Measurements from ENCODE around the gene LRRC8E. TPM values are rescaled to one million over a fixed set of nuclear protein-coding genes. Genes with fewer than 3 reads are reported as not detected.
A peak's percentile ranks its signal among the peaks of the same experiment; 100 is the strongest.

Gene LRRC8E
- total RNA-seq, 1 experiment from 2014 or later: 18.1 TPM

DNA sequence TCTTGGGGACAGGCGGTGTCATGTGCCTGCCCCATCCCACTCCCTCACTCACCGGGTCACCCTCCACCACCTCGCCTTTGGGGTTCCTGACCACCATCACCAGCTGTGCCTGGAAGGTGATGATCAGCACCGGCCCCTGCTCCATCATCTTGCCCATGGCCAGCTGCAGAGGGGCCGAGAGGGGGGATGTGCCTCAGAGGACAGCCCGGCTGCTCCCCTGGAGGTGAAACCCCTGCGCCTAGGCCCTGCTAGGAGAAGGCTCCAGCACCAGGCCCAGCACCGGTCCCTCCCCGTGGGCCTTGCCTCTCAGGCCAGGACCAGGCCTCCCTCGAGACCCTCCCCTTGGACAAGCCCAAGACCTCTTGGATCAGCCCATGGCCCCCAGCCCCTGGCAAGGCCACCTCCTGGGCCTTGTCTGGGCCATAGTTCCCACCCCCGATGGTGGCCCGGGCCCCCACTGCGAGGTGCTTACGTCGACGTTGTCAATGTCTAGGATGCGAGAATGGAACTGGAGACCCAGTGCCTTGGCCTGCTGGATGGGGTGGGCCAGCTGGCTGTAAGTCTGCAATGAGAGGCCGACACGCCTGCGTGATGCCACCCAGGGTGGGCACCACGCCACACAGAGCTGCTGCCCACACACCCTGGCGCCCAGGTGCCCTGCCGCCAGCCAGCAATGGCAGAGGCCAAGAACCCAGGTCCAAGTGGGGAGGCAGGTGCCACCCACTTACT, 39.5 kb downstream of the LRRC8E start:
- DNase-seq (ENCODE audit: low read depth, low spot score) (no peak), ATAC-seq (no peak)
- Histone ChIP-seq H3K79me2 (ENCODE audit: insufficient read depth, low read length) (no peaks in the 10 kb centered on the region), H4K20me1 (ENCODE audit: insufficient read depth) (no peaks in the 10 kb centered on the region), H3K27me3 (ENCODE audit: insufficient read depth, low read length) (no peaks in the 10 kb centered on the region), H3K4me3 (replicated peaks in 1 of 2; ENCODE audit: low read depth in 1 of 2, low read length in 2 of 2) (no peak overlapping the region), H3K36me3 (ENCODE audit: control insufficient read depth in 1 of 2, insufficient read depth in 2 of 2, low read length in 2 of 2) (peaks cover 9 to 14% of the 10 kb centered on the region in 2 experiments), H3K9ac (ENCODE audit: low read length) (peak overlapping the region; percentile 26; the same call in 1 of the 2 replicates), H3K4me1 (ENCODE audit: control insufficient read depth in 1 of 2, insufficient read depth in 2 of 2, low read length in 2 of 2) (peaks cover 22 to 52% of the 10 kb centered on the region in 2 experiments), H3K9me3 (ENCODE audit: control insufficient read depth in 1 of 2, insufficient read depth in 1 of 2, low read depth in 1 of 2, low read length in 2 of 2) (no peaks in the 10 kb centered on the region), H3K9me2 (ENCODE audit: insufficient read depth) (no peaks in the 10 kb centered on the region), H3K27ac (ENCODE audit: low read depth, low read length) (peak overlapping the region; percentile 57), H3K4me2 (ENCODE audit: low read length) (peak overlapping the region; percentile 55; the same call in 1 of the 2 replicates), H2AFZ (ENCODE audit: low read depth, low read length, poor library complexity, severe bottlenecking) (no peak overlapping the region)
- intact Hi-C loops (cut with micrococcal nuclease): no loop called here
- POLR2A ChIA-PET: no interaction called here
- RAD21 ChIA-PET (ENCODE audit: low non-redundant PET in 1 of 2, low total read pairs in 2 of 2, uncharacterized antibody in 2 of 2, unreplicated experiment in 2 of 2): no interaction called here
- TF ChIP-seq POLR2AphosphoS5 (IDR thresholded peaks at IDR 0.05; ENCODE audit: low read depth, low read length): peak; percentile 17; the same call in 1 of the 2 replicates
- TF ChIP-seq ZNF274 (IDR thresholded peaks at IDR 0.05; ENCODE audit: low read depth, low read length): no peak
- CTCF ChIA-PET: interaction anchor here (1.3 to 1.5 kb wide), 2 partner anchors 17 to 231 kb away, joined by 3 read pairs; no protein-coding TSS in a partner anchor
- BruUV-seq (replicated peaks): no TSS peak

- CTCF ChIA-PET: interaction anchor here (0.9 to 2.1 kb wide), 4 partner anchors 10 to 230 kb away, joined by 3 to 4 read pairs (median 4); no protein-coding TSS in a partner anchor
- POLR2A ChIA-PET: interaction anchor here (2.5 to 3.4 kb wide), 2 partner anchors 8 to 16 kb away, joined by 17 read pairs; partner anchors contain the start of genes SNAPC2 and TIMM44
- H3K79me2 ChIP-seq (ENCODE audit: insufficient read depth, low read length): no peaks in the 10 kb centered on the region
- H3K9ac ChIP-seq (ENCODE audit: low read length): peak overlapping the region; percentile 26
- ATAC-seq (no peak), DNase-seq (ENCODE audit: low read depth, low spot score) (no peak)
- no peak overlapping the region for H3K4me3 ChIP-seq (replicated peaks in 1 of 2; ENCODE audit: low read depth in 1 of 2, low read length in 2 of 2)
- intact Hi-C loops (cut with micrococcal nuclease): no loop called here
- H3K36me3 ChIP-seq (ENCODE audit: control insufficient read depth in 1 of 2, insufficient read depth in 2 of 2, low read length in 2 of 2): peaks cover 14 to 15% of the 10 kb centered on the region in 2 experiments; a peak in 3 of 4 replicates
- no peaks in the 10 kb centered on the region for H3K9me2 ChIP-seq (ENCODE audit: insufficient read depth)
- no peak for TF ChIP-seq FOSL1 (IDR thresholded peaks at IDR 0.05; ENCODE audit: low read depth)
- no peak for TF ChIP-seq RAD21 (IDR thresholded peaks at IDR 0.05; ENCODE audit: low read depth)
- no peak for TF ChIP-seq ATF3 (IDR thresholded peaks at IDR 0.05)
- TF ChIP-seq POLR2AphosphoS5 (IDR thresholded peaks at IDR 0.05; ENCODE audit: low read depth, low read length): no peak
- TF ChIP-seq, protein P1, sequence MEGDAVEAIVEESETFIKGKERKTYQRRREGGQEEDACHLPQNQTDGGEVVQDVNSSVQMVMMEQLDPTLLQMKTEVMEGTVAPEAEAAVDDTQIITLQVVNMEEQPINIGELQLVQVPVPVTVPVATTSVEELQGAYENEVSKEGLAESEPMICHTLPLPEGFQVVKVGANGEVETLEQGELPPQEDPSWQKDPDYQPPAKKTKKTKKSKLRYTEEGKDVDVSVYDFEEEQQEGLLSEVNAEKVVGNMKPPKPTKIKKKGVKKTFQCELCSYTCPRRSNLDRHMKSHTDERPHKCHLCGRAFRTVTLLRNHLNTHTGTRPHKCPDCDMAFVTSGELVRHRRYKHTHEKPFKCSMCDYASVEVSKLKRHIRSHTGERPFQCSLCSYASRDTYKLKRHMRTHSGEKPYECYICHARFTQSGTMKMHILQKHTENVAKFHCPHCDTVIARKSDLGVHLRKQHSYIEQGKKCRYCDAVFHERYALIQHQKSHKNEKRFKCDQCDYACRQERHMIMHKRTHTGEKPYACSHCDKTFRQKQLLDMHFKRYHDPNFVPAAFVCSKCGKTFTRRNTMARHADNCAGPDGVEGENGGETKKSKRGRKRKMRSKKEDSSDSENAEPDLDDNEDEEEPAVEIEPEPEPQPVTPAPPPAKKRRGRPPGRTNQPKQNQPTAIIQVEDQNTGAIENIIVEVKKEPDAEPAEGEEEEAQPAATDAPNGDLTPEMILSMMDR (IDR thresholded peaks at IDR 0.05 in 2 of 3, conservative IDR thresholded peaks at IDR 0.05 in 1 of 3; ENCODE audit: borderline replicate concordance in 1 of 3, insufficient read depth in 1 of 3, low read depth in 2 of 3, low read length in 2 of 3): no peak
- no peak for TF ChIP-seq ZFX (IDR thresholded peaks at IDR 0.05)
- TF ChIP-seq EZH2 (IDR thresholded peaks at IDR 0.05): no peak
- TF ChIP-seq MAX (IDR thresholded peaks at IDR 0.05): no peak
- no peak for TF ChIP-seq CBX3 (IDR thresholded peaks at IDR 0.05; ENCODE audit: low read depth)
- no peak for TF ChIP-seq ZNF274 (IDR thresholded peaks at IDR 0.05; ENCODE audit: low read depth, low read length)
- TF ChIP-seq POLR2A (IDR thresholded peaks at IDR 0.05; ENCODE audit: borderline replicate concordance, extremely low read depth, insufficient read depth, insufficient read length): no peak
- no peak for TF ChIP-seq CEBPB (IDR thresholded peaks at IDR 0.05; ENCODE audit: low read depth)
- no peak for TF ChIP-seq EGR1 (IDR thresholded peaks at IDR 0.05; ENCODE audit: low read depth)
- TF ChIP-seq JUND (IDR thresholded peaks at IDR 0.05): no peak
- H3K27ac ChIP-seq (ENCODE audit: low read depth, low read length): peak overlapping the region; percentile 57
- H3K27me3 ChIP-seq (ENCODE audit: insufficient read depth, low read length): no peaks in the 10 kb centered on the region
- no TSS peak for BruUV-seq (replicated peaks)
- no peak overlapping the region for H2AFZ ChIP-seq (ENCODE audit: low read depth, low read length, poor library complexity, severe bottlenecking)
- RAD21 ChIA-PET (ENCODE audit: low non-redundant PET in 1 of 2, low total read pairs in 2 of 2, uncharacterized antibody in 2 of 2, unreplicated experiment in 2 of 2): interaction anchor here in 1 of 2 experiments (0.6 kb wide), 1 partner anchor 8 kb away, joined by 6 read pairs; the partner anchor contains the start of gene SNAPC2
- H3K4me1 ChIP-seq (ENCODE audit: control insufficient read depth in 1 of 2, insufficient read depth in 2 of 2, low read length in 2 of 2): peaks cover 22 to 52% of the 10 kb centered on the region in 2 experiments
- H3K9me3 ChIP-seq (ENCODE audit: control insufficient read depth in 1 of 2, insufficient read depth in 1 of 2, low read depth in 1 of 2, low read length in 2 of 2): no peaks in the 10 kb centered on the region
- no peaks in the 10 kb centered on the region for H4K20me1 ChIP-seq (ENCODE audit: insufficient read depth)
- peak overlapping the region; percentile 55 for H3K4me2 ChIP-seq (ENCODE audit: low read length)
These were observed 40.0 kb downstream of the LRRC8E start for GRCh38 chr19:7928334-7928706.

All from HCT116 (cell line).